Stimulated activated CD8-positive, alpha-beta memory T cell treated with anti-CD3 and anti-CD28 coated beads, Interleukin-12 subunit alpha, Interleukin-12 subunit beta, amount 100 ng/mL, for 24 hours (primary cell): ENCODE data around the gene ZNF653.

ENCODE experiments used
- DNase-seq: peaks from one replicate; pipeline ENCODE4 v3.0.0-alpha.2; 2020; ENCODE audit errors: extremely low read depth

ZNF653 gene

GRCh38 chr19:11505504-11506100 lies at the start of gene ZNF653:
TSS of gene ZNF653 (minus strand) at chr19:11505839. CDS start at chr19:11505786, 53 bp downstream.
- DNase-seq, result peak; percentile 69

GRCh38 chr19:11555246-11555645 lies 49.6 kb upstream of the ZNF653 start:
- DNase-seq, result no peak

GRCh38 chr19:11554160-11554559 lies 48.5 kb upstream of the ZNF653 start:
- no peak for DNase-seq

GRCh38 chr19:11552666-11553372 lies 47.2 kb upstream of the ZNF653 start:
- no peak for DNase-seq

- DNase-seq, result no peak
Observed at GRCh38 chr19:11551603-11552235, 46.1 kb upstream of the ZNF653 start.

- DNase-seq, result no peak
Observed at GRCh38 chr19:11550265-11550664, 44.6 kb upstream of the ZNF653 start.

- no peak for DNase-seq
Observed at GRCh38 chr19:11549386-11549953, 43.8 kb upstream of the ZNF653 start.

- no peak for DNase-seq
Observed at GRCh38 chr19:11547929-11548700, 42.5 kb upstream of the ZNF653 start.

- DNase-seq, result no peak
Observed at GRCh38 chr19:11541238-11541637, 35.6 kb upstream of the ZNF653 start.

- no peak for DNase-seq
Observed at GRCh38 chr19:11540645-11541044, 35.0 kb upstream of the ZNF653 start.

GRCh38 chr19:11539495-11540365 lies 34.1 kb upstream of the ZNF653 start:
- no peak for DNase-seq

GRCh38 chr19:11538232-11539036 lies 32.8 kb upstream of the ZNF653 start, which contains the start of gene CNN1:
TSS of gene CNN1 (plus strand) at chr19:11538851. CDS start at chr19:11538928, 77 bp downstream.
- DNase-seq, result no peak

GRCh38 chr19:11535792-11536595 lies 30.4 kb upstream of the ZNF653 start:
- peak; percentile 72 for DNase-seq

GRCh38 chr19:11534948-11535347 lies 29.3 kb upstream of the ZNF653 start:
- DNase-seq, result no peak

GRCh38 chr19:11534538-11534937 lies 28.9 kb upstream of the ZNF653 start:
- DNase-seq, result no peak

- no peak for DNase-seq
Observed at GRCh38 chr19:11530432-11530831, 24.8 kb upstream of the ZNF653 start.

- peak; percentile 77 for DNase-seq
Observed at GRCh38 chr19:11528551-11529341, 23.1 kb upstream of the ZNF653 start, which contains the start of gene ECSIT. TSS of gene ECSIT (minus strand) at chr19:11529134. CDS start at chr19:11519170, 9,964 bp downstream.

- no peak for DNase-seq
Observed at GRCh38 chr19:11519138-11519537, 13.5 kb upstream of the ZNF653 start.
